CD8-positive, alpha-beta memory T cell (primary cell): ENCODE data around the gene MEIS3. TPM values are rescaled to one million over a fixed set of nuclear protein-coding genes. Genes with fewer than 3 reads are reported as not detected.

Experiments
- CTCF ChIA-PET: fragments of 350-600 bp; sonication (Branson Sonifier 250); formaldehyde crosslinking; loops from one replicate; lab custom pipeline; 2021; ENCODE audit warnings: antibody characterized with exemption; lab: Charles Lee
- POLR2A ChIA-PET: fragments of 350-600 bp; sonication (Branson Sonifier 250); formaldehyde crosslinking; loops from one replicate; lab custom pipeline; 2021; ENCODE audit warnings: antibody characterized with exemption; lab: Charles Lee
- DNase-seq, 5 donors: peaks; one replicate each; pipeline versions ENCODE4 v3.0.0 to v3.0.0-alpha.2; 2020 to 2022; ENCODE audit warnings: mixed read lengths in 1 of 5
- H3K27ac ChIP-seq: one replicate; pipeline ENCODE4 v1.7.0; 2013; ENCODE audit warnings: low read depth, mild to moderate bottlenecking, low read length, moderate library complexity
- H3K27me3 ChIP-seq: 2 replicates; pipeline ENCODE4 v1.7.0; 2013; ENCODE audit warnings: low read length, mild to moderate bottlenecking; ENCODE audit not compliant: insufficient read depth, poor library complexity, severe bottlenecking
- H3K36me3 ChIP-seq: 2 replicates; pipeline ENCODE4 v1.7.0; 2013; ENCODE audit warnings: mild to moderate bottlenecking, low read length, moderate library complexity; ENCODE audit not compliant: insufficient read depth
- H3K4me1 ChIP-seq: 2 replicates; pipeline ENCODE4 v1.7.0; 2013; ENCODE audit warnings: mild to moderate bottlenecking, low read length, moderate library complexity; ENCODE audit not compliant: insufficient read depth
- H3K4me3 ChIP-seq: 2 replicates; pipeline ENCODE4 v1.7.0; 2013; ENCODE audit warnings: mild to moderate bottlenecking, low read length
- H3K9me3 ChIP-seq: 2 replicates; pipeline ENCODE4 v1.7.0; 2013; ENCODE audit warnings: mild to moderate bottlenecking, low read length
- H3K27ac Mint-ChIP-seq, 8 donors: one replicate each; pipeline ENCODE4 v1.8.0; 2020 to 2021; ENCODE audit warnings: mixed read lengths in 8 of 8, mild to moderate bottlenecking in 6 of 8, inconsistent platforms in 3 of 8, moderate library complexity in 3 of 8
- H3K27me3 Mint-ChIP-seq, 2 donors: one replicate each; pipeline ENCODE4 v1.8.0; 2020 to 2021; ENCODE audit warnings: mixed read lengths in 2 of 2, mild to moderate bottlenecking in 1 of 2, moderate library complexity in 1 of 2
- H3K36me3 Mint-ChIP-seq, 3 donors: one replicate each; pipeline ENCODE4 v1.8.0; 2020 to 2021; ENCODE audit warnings: mixed read lengths in 3 of 3, inconsistent platforms in 1 of 3, mild to moderate bottlenecking in 1 of 3
- H3K4me1 Mint-ChIP-seq, 3 donors: one replicate each; pipeline ENCODE4 v1.8.0; 2020 to 2021; ENCODE audit warnings: mixed read lengths in 3 of 3, inconsistent platforms in 1 of 3, mild to moderate bottlenecking in 1 of 3
- H3K4me3 Mint-ChIP-seq, 7 donors: one replicate each; pipeline ENCODE4 v1.8.0; 2020 to 2021; ENCODE audit warnings: mixed read lengths in 7 of 7, mild to moderate bottlenecking in 6 of 7, moderate library complexity in 4 of 7, inconsistent platforms in 2 of 7
- H3K9me3 Mint-ChIP-seq, 5 donors: one replicate each; pipeline ENCODE4 v1.8.0; 2020 to 2022; ENCODE audit warnings: mixed read lengths in 5 of 5, mild to moderate bottlenecking in 3 of 5, moderate library complexity in 2 of 5, inconsistent platforms in 1 of 5
- polyA plus RNA-seq: library from polyadenylated mRNA; unstranded; fragments of 300-500 nt; fragmentation: Illumina TruSeq; gene quantifications from one replicate; pipeline ENCODE4 v1.2.3, GENCODE V29; 2021
- total RNA-seq, 2 experiments: library from RNA; stranded (reverse); gene quantifications; one replicate each; pipeline ENCODE4 v1.2.3, GENCODE V29; 2021

The MEIS3 gene
- total RNA-seq (not detected), polyA plus RNA-seq (not detected)

- peaks cover 36% of the 10 kb centered on the region for H3K4me1 ChIP-seq
- H3K36me3 ChIP-seq: no peaks in the 10 kb centered on the region
- Mint-ChIP-seq H3K4me3 (peak within 1 kb of the TSS in 6 of 7 donors; percentile 37 to 80 (median 65)), H3K4me1 (peaks cover 20 to 43% (median 35%) of the 10 kb centered on the region in 3 donors), H3K9me3 (peaks cover 0 to 2% (median 0%) of the 10 kb centered on the region in 5 donors), H3K36me3 (peaks cover 0 to 3% (median 0%) of the 10 kb centered on the region in 3 donors), H3K27me3 (peaks cover 53 to 80% of the 10 kb centered on the region in 2 donors), H3K27ac (no peak within 1 kb of the TSS)
- ChIA-PET CTCF (no interaction called here), POLR2A (no interaction called here)
- H3K9me3 ChIP-seq: no peaks in the 10 kb centered on the region
- H3K27me3 ChIP-seq: peaks cover 75% of the 10 kb centered on the region
- no peak within 1 kb of the TSS for H3K27ac ChIP-seq
- DNase-seq: no peak
- no peak within 1 kb of the TSS for H3K4me3 ChIP-seq
Observed at GRCh38 chr19:47419030-47419783, at the start of gene MEIS3. Gene MEIS3, minus strand, starts transcription at chr19:47419527. Its CDS starts 446 bp downstream, at chr19:47419081.

- H3K27me3 Mint-ChIP-seq: peaks cover 46 to 70% of the 10 kb centered on the region in 2 donors
- DNase-seq: no peak
- peak overlapping the region in 1 of 7 donors; percentile 76 for H3K4me3 Mint-ChIP-seq
- ChIA-PET CTCF (no interaction called here), POLR2A (no interaction called here)
- no peak overlapping the region for H3K27ac Mint-ChIP-seq
- H3K9me3 Mint-ChIP-seq: no peaks in the 10 kb centered on the region
- Histone ChIP-seq H3K36me3 (no peaks in the 10 kb centered on the region), H3K4me1 (peaks cover 6% of the 10 kb centered on the region), H3K27me3 (peaks cover 30% of the 10 kb centered on the region), H3K4me3 (no peak overlapping the region), H3K9me3 (no peaks in the 10 kb centered on the region), H3K27ac (no peak overlapping the region)
- peaks cover 9 to 17% (median 15%) of the 10 kb centered on the region in 3 donors for H3K4me1 Mint-ChIP-seq
- no peaks in the 10 kb centered on the region for H3K36me3 Mint-ChIP-seq
Observed at GRCh38 chr19:47467914-47468313, 48.6 kb upstream of the MEIS3 start.

GRCh38 chr19:47465957-47466356, 46.6 kb upstream of the MEIS3 start:
- Histone ChIP-seq H3K4me1 (no peaks in the 10 kb centered on the region), H3K4me3 (no peak overlapping the region), H3K36me3 (no peaks in the 10 kb centered on the region), H3K27ac (no peak overlapping the region), H3K9me3 (no peaks in the 10 kb centered on the region), H3K27me3 (peaks cover 18% of the 10 kb centered on the region)
- no peak overlapping the region for H3K27ac Mint-ChIP-seq
- H3K36me3 Mint-ChIP-seq: no peaks in the 10 kb centered on the region
- H3K9me3 Mint-ChIP-seq: no peaks in the 10 kb centered on the region
- DNase-seq: no peak
- peaks cover 3 to 6% (median 5%) of the 10 kb centered on the region in 3 donors for H3K4me1 Mint-ChIP-seq
- POLR2A ChIA-PET: no interaction called here
- no peak overlapping the region for H3K4me3 Mint-ChIP-seq
- CTCF ChIA-PET: no interaction called here
- H3K27me3 Mint-ChIP-seq: peaks cover 38 to 71% of the 10 kb centered on the region in 2 donors

- no peaks in the 10 kb centered on the region for H3K4me1 ChIP-seq
- no peaks in the 10 kb centered on the region for H3K36me3 ChIP-seq
- CTCF ChIA-PET: no interaction called here
- no peak for DNase-seq
- Mint-ChIP-seq H3K27me3 (peaks cover 35 to 63% of the 10 kb centered on the region in 2 donors), H3K36me3 (no peaks in the 10 kb centered on the region), H3K9me3 (no peaks in the 10 kb centered on the region), H3K4me3 (no peak overlapping the region), H3K4me1 (no peaks in the 10 kb centered on the region), H3K27ac (no peak overlapping the region)
- H3K9me3 ChIP-seq: no peaks in the 10 kb centered on the region
- H3K27ac ChIP-seq: no peak overlapping the region
- POLR2A ChIA-PET: no interaction called here
- H3K4me3 ChIP-seq: no peak overlapping the region
- H3K27me3 ChIP-seq: peaks cover 9% of the 10 kb centered on the region
Observed at GRCh38 chr19:47464675-47465419, 45.5 kb upstream of the MEIS3 start.

- Mint-ChIP-seq H3K4me3 (no peak overlapping the region), H3K27me3 (peaks cover 20 to 37% of the 10 kb centered on the region in 2 donors), H3K9me3 (peaks cover 0 to 2% (median 0%) of the 10 kb centered on the region in 5 donors), H3K4me1 (no peaks in the 10 kb centered on the region), H3K27ac (no peak overlapping the region), H3K36me3 (no peaks in the 10 kb centered on the region)
- H3K27ac ChIP-seq: no peak overlapping the region
- no peaks in the 10 kb centered on the region for H3K9me3 ChIP-seq
- H3K4me1 ChIP-seq: no peaks in the 10 kb centered on the region
- ChIA-PET CTCF (no interaction called here), POLR2A (no interaction called here)
- H3K36me3 ChIP-seq: no peaks in the 10 kb centered on the region
- DNase-seq: no peak
- H3K27me3 ChIP-seq: peaks cover 19% of the 10 kb centered on the region
- H3K4me3 ChIP-seq: no peak overlapping the region
Observed at GRCh38 chr19:47461876-47462275, 42.5 kb upstream of the MEIS3 start.

- Histone ChIP-seq H3K4me3 (no peak overlapping the region), H3K4me1 (no peaks in the 10 kb centered on the region), H3K27me3 (peaks cover 31% of the 10 kb centered on the region), H3K9me3 (no peaks in the 10 kb centered on the region), H3K36me3 (no peaks in the 10 kb centered on the region), H3K27ac (no peak overlapping the region)
- no peaks in the 10 kb centered on the region for H3K36me3 Mint-ChIP-seq
- no peak for DNase-seq
- ChIA-PET POLR2A (no interaction called here), CTCF (no interaction called here)
- peaks cover 22 to 40% of the 10 kb centered on the region in 2 donors for H3K27me3 Mint-ChIP-seq
- no peaks in the 10 kb centered on the region for H3K4me1 Mint-ChIP-seq
- H3K4me3 Mint-ChIP-seq: no peak overlapping the region
- H3K9me3 Mint-ChIP-seq: peaks cover 0 to 7% (median 3%) of the 10 kb centered on the region in 5 donors
- no peak overlapping the region for H3K27ac Mint-ChIP-seq
Observed at GRCh38 chr19:47459477-47459876, 40.1 kb upstream of the MEIS3 start.

- H3K27ac ChIP-seq: no peak overlapping the region
- H3K4me1 ChIP-seq: no peaks in the 10 kb centered on the region
- Mint-ChIP-seq H3K9me3 (peaks cover 0 to 9% (median 3%) of the 10 kb centered on the region in 5 donors), H3K4me3 (no peak overlapping the region), H3K36me3 (no peaks in the 10 kb centered on the region), H3K4me1 (no peaks in the 10 kb centered on the region), H3K27me3 (peaks cover 25 to 42% of the 10 kb centered on the region in 2 donors), H3K27ac (no peak overlapping the region)
- H3K9me3 ChIP-seq: no peaks in the 10 kb centered on the region
- POLR2A ChIA-PET: no interaction called here
- H3K4me3 ChIP-seq: no peak overlapping the region
- H3K36me3 ChIP-seq: no peaks in the 10 kb centered on the region
- CTCF ChIA-PET: no interaction called here
- no peak for DNase-seq
- H3K27me3 ChIP-seq: peaks cover 31% of the 10 kb centered on the region
Observed at GRCh38 chr19:47458672-47459071, 39.3 kb upstream of the MEIS3 start.
